HG02798 (cell line): ENCODE results near the gene ACOXL.
A peak's percentile ranks its signal among the peaks of the same experiment; 100 is the strongest.

Experiments used
- ATAC-seq: cut with Tn5 transposase; IDR thresholded peaks from one replicate; pipeline ENCODE4 v1.9.1; 2021; ENCODE audit warnings: mild to moderate bottlenecking; ENCODE audit not compliant: unreplicated experiment, poor library complexity

ACOXL gene

GRCh38 chr2:110747522-110748488, 15.4 kb downstream of the ACOXL start:
- ATAC-seq = no peak

DNA sequence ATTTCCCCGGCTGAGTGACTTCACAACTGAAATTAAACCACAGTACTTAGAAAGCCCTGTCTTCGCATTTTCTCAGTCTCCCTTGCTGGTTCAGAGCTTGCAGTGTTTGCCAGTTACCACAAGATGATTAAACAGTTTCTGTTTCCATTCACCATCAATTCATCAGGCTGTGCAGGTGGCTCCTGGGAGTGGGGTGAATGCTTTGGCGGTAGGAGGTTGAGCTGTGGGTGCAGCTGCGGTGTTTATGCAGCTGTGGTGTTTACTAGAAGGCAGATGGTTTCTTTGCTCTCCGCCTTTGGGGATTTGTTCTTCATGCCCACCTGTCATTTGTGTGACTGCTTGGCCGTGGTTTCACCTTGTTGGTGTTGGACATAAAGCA, 16.1 kb downstream of the ACOXL start:
- ATAC-seq = peak; percentile 96

DNA sequence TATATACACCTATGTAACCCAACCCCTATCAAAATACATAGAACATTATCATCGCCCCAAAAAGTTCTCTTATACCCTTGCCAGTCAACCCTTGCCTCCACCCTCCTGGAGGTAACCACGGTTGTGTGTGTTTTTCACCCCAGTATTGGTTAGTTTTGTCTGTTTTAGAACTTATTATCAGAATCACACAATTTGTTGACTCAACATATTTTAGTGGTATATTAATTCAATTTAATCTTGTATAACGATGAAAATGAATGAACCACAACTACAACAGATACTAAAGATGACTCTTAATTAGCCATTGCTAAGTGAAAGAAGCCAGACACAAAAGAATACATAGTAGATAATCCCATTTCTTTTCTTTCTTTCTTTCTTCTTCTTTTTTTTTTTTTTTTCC, 19.3 kb downstream of the ACOXL start:
- no peak for ATAC-seq

DNA sequence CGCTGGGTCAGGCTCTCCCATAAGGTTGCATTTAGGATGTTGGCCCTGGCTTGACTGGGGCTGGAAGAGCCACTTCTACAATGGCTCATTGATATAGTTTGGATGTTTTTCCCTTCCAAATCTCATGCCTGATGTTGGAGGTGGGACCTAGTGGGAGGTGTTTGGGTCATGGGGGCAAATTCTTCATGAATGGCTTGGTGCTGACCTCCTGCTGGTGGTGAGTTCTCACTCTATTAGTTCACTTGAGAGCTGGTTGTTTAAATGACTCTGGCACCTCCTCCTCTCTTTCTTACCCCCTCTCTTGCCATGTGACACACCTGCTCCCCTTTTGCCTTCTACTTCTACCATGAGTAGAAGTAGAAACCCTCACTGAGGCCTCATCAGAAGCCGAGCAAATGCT, 20.5 kb downstream of the ACOXL start:
- ATAC-seq = no peak

- no peak for ATAC-seq
Observed at GRCh38 chr2:110755491-110756078, 23.2 kb downstream of the ACOXL start.

DNA sequence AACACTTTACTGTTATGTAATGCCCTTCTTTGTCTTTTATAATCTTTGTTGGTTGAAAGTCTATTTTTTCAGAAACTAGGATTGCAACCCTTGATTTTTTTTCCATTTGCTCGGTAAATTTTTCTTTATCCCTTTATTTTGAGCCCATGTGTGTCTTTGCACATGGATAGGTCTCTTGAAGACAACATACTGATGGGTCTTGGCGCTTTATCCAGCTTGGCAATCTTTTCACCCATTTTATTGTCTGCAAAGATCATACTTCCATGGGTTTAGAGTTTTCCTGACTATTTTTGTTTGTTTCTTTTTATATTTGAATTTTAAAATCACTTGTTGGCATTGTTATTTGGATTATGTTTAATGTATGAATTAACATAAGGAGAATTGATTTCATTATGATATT, 27.0 kb downstream of the ACOXL start:
- no peak for ATAC-seq

- ATAC-seq = no peak
Observed at GRCh38 chr2:110764931-110765330, 32.6 kb downstream of the ACOXL start.

DNA sequence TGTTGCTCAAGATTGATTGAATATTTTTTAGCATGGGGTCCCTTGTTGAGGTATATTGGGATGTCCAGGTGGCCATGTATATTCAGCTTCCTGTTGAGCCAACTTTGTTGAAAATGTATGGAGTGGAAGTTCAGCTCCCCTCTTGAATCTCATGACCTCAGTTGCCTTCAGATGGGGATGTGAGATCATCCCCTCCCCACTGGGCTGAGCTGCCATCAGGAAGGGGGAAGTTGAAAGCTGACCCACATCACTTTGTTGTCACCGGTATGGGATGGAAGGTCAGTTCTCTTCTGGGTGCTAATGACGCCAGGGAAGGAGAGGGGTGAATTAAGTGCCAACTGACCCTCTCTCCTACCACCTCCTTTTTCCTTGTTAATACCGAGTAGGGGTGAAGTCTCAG, 33.9 kb downstream of the ACOXL start:
- ATAC-seq = no peak

GRCh38 chr2:110768591-110768990, 36.2 kb downstream of the ACOXL start:
- ATAC-seq = no peak

DNA sequence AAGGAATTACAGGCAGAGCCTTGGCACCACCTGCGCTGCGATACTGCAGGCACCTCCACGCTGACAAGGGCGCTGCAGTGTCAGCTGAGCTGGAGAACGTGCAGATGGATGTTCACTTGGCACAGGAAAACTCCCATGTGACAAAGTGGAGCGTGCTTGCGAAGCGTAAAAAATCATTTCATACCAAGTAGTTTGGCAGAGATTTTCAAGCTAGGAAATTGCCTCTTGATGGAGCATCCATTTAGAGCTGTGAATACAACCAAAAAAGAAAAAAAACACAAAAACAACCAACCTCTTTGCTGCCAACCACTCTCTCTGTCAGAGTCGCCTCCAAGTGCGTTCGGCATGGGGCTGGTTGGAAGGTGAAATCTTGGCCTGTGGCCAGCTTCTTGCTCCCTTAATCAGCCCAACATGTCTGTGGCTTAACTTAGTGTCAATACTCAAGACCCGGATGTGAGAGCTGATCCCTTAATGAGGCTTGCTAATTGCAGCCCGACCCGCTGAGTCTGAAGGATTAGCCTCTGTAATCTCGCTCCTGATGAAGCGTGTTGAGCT, 38.1 kb downstream of the ACOXL start:
- ATAC-seq = no peak

GRCh38 chr2:110770959-110771431, 38.6 kb downstream of the ACOXL start:
- no peak for ATAC-seq

DNA sequence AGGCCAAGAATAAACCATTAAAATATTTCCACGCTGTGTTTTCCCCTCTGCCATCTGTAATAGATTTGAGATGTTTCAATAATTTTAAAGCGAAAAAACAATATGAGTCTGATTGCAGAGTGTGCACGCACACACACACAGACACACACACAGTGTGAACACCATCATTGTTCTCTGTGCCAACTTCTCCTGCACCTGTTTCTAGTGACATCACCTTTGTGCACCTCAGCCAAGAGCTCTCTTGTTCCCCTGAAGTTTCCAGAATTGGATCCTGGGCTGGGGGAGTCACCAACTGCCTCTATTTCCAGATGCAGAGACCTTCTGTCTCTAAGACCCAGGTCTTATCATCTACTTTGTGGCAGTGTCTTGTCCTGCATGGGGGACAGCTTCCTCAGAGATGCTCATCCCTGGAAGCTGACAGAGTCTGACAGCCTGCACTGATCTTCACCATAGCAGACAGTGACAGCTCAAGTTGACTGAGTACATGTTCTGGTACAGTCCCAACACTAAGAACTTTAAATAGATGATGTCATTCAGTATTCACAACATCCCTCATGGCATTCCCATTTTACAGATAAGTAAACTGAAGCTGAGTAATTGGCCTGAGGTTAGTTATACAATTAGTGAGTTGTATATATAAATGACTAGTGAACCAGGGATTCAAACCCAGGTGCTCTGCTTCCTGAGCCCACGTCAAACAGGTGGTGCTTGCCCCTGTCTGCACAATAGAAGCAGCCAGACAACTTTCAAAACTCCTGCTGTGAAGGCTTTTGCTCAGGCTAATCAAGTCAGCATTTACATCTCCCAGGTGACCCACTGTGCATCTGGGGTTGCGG, 39.4 kb downstream of the ACOXL start:
- no peak for ATAC-seq

GRCh38 chr2:110772383-110772755, 40.0 kb downstream of the ACOXL start:
- no peak for ATAC-seq

GRCh38 chr2:110773401-110773921, 41.1 kb downstream of the ACOXL start:
- no peak for ATAC-seq

GRCh38 chr2:110774701-110775100, 42.3 kb downstream of the ACOXL start:
- no peak for ATAC-seq

DNA sequence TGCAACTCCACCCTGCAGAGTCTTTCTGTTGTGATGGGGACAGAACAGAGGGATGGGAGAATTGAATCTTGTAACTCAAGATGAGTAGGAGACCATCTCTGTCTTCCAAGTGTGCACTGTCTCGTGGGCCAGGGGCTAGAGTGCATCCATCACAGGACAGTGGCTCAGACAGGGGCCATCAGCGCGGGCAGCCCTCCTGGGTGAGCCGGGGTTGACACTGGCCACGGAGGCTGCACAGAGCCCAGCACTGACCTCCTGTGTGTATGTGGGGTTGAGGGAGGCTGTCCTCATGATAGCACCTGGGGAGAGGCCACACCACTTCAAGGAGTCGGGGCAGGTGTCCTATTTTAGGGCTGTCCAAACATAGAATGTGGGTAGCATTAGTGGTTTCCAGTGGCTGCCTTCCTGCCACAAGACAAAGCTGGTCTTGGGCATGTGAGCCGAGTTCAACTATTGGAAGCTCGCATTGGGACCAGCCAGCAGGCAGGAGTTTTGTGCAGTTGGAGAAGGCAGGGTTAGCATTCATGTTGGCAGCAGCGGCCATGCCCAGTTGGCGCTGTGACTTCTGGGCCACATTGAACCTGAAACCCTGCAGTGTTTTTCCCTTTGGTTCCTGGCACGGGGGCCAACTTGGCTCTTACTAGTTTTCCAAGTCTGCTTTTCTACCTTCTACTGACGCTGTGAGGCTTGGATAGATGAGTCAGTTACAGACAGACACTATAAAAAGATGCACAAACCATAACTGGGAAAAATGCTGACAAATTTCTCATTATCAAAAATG, 45.3 kb downstream of the ACOXL start:
- no peak for ATAC-seq

DNA sequence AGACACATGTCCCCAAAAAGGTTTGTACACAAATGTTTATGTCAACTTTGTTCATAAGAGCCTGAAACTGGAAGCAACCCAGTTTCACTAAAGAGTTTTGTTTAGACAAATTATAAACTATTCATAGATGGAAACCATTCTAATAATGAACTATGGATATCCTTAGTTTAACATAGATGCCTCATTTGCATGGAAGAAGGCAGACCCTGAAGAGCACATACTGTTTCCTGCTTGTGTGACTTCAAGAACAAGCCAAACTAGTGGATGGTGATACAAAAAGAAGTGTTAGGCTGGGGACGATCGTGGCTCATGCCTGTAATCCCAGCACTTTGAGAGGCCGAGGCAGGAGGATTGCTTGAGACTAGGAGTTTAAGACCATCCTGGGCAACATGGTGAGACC, 48.1 kb downstream of the ACOXL start:
- peak; percentile 67 for ATAC-seq

DNA sequence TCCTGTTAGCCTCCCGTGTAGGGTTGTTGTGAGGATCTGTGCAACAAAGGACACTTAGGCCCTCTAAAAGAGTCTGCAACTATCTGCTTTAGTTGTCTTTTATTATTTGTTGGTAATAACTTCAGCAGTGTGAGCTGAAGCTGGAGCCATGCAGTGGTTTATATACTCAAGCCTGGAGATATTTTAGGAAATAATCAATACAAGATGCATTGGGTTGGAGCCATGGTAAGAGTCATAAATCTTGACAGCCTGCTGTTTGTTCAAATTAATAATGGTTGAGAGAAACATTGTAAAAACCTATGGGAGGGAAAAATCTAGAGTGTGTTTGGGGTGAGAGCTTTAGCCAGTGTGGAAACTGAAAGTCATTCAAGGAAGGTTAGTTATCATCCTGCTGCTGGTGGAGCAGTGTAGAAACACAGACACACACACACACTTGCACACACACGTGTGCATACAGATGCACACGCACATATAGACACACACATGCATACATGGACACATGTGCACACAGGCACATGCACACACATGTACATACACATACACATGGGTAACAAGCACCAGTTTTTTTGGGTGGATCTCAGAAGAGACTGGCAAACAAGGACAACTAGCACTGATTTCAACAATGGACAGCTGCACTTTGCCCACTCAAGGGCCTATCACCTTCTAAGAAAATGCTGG, 51.0 kb downstream of the ACOXL start:
- ATAC-seq = no peak

DNA sequence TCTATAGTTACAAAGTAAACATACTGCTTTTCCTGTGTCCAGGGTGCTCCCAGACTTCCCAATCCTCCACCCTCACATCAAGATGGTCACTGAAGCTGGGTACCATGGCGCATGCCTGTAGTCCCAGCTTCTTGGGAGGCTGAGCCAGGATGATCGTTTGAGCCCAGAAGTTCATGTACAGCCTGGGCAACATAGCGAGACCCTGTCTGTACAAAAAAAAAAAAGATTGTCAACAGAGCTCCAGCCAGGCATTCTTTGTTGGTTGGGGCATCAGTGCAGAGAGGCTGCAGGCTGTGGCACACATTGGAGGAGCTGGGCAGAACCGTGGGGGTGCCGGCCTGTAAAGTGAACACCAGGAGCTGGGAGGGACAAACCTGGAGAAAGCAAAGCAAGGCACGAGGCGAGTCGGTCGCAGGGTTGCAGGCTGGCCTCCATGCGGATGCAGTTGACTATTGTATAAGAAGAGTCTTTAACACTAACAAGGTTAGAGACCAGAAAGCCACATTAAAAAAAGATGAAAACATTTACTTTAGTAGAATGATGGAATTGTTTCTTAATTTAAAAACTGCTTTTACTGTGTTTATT, 51.8 kb downstream of the ACOXL start:
- no peak for ATAC-seq
